OCI-LY7 (cell line): Measurements from ENCODE around the gene FHOD3. TPM values are rescaled to one million over a fixed set of nuclear protein-coding genes. Genes with fewer than 3 reads are reported as not detected.

Experiments
- BruUV-seq: library from RNA; stranded (reverse); fragments of 400-500 nt; replicated peaks from 2 replicates; lab custom pipeline; 2021; lab: Mats Ljungman, UMichigan
- CTCF ChIA-PET: fragments of 300-600 bp; sonication (Branson Sonifier 250); formaldehyde crosslinking; loops from one replicate; lab custom pipeline; 2022; ENCODE audit warnings: antibody characterized with exemption; ENCODE audit not compliant: unreplicated experiment; lab: Charles Lee
- POLR2A ChIA-PET: fragments of 300-600 bp; sonication (Branson Sonifier 250); formaldehyde crosslinking; loops from one replicate; lab custom pipeline; 2022; ENCODE audit warnings: antibody characterized with exemption; lab: Charles Lee
- DNase-seq: peaks from one replicate; pipeline ENCODE4 v3.0.0-alpha.2; 2015; ENCODE audit warnings: low spot score
- H2AFZ ChIP-seq: fragments of 200-600 bp; sonication (generic), shearing (Covaris generic); 2 replicates; pipeline ENCODE4 v1.6.1; 2014; ENCODE audit warnings: mild to moderate bottlenecking, antibody characterized with exemption, low read length, moderate library complexity
- H3K27ac ChIP-seq: fragments of 200-600 bp; sonication (generic); 2 replicates; pipeline ENCODE4 v1.5.1; 2014; ENCODE audit warnings: mixed run types, low read depth, mild to moderate bottlenecking, moderate library complexity, low read length, inconsistent platforms; ENCODE audit not compliant: poor library complexity, severe bottlenecking
- H3K36me3 ChIP-seq: fragments of 200-600 bp; sonication (generic); 2 replicates; pipeline ENCODE4 v1.6.1; 2014; ENCODE audit warnings: mild to moderate bottlenecking, antibody characterized with exemption, low read length, moderate library complexity, mixed read lengths; ENCODE audit not compliant: insufficient read depth
- H3K4me1 ChIP-seq: fragments of 200-600 bp; sonication (generic); 2 replicates; pipeline ENCODE4 v1.5.1; 2014; ENCODE audit warnings: mild to moderate bottlenecking, low read length; ENCODE audit not compliant: insufficient read depth, poor library complexity, severe bottlenecking
- H3K4me2 ChIP-seq: fragments of 200-600 bp; sonication (generic); 2 replicates; pipeline ENCODE4 v1.6.1; 2014; ENCODE audit warnings: mild to moderate bottlenecking, low read length
- H3K4me3 ChIP-seq: fragments of 200-600 bp; sonication (generic); 2 replicates; pipeline ENCODE4 v1.5.1; 2014; ENCODE audit warnings: mild to moderate bottlenecking, low read depth, low read length; ENCODE audit not compliant: poor library complexity, severe bottlenecking
- H3K79me2 ChIP-seq: fragments of 200-600 bp; sonication (generic); 2 replicates; pipeline ENCODE4 v1.6.1; 2016; ENCODE audit warnings: low read depth, mild to moderate bottlenecking, low read length, moderate library complexity, mixed read lengths; ENCODE audit not compliant: insufficient read depth
- H3K9me2 ChIP-seq: fragments of 200-600 bp; sonication (generic); 2 replicates; pipeline ENCODE4 v1.6.1; 2016; ENCODE audit warnings: mild to moderate bottlenecking, low read length, mixed read lengths; ENCODE audit not compliant: insufficient read depth
- H3K9me3 ChIP-seq: fragments of 200-600 bp; sonication (generic); 2 replicates; pipeline ENCODE4 v1.6.1; 2014; ENCODE audit warnings: mild to moderate bottlenecking, mixed run types, low read length, mixed read lengths
- H4K20me1 ChIP-seq: fragments of 200-600 bp; sonication (generic); 2 replicates; pipeline ENCODE4 v1.6.1; 2014; ENCODE audit warnings: mild to moderate bottlenecking, antibody characterized with exemption, low read length, moderate library complexity, mixed read lengths; ENCODE audit not compliant: insufficient read depth
- CTCF ChIP-seq: fragments of 200-600 bp; sonication (generic); conservative IDR thresholded peaks from 2 replicates; pipeline ENCODE4 v1.5.1; 2014; ENCODE audit warnings: mild to moderate bottlenecking, antibody characterized with exemption, low read length, moderate library complexity, mixed read lengths
- EZH2phosphoT487 ChIP-seq: fragments of 200-600 bp; sonication (generic); IDR thresholded peaks from 2 replicates; pipeline ENCODE4 v1.6.1; 2018; ENCODE audit warnings: low read depth, borderline replicate concordance, mild to moderate bottlenecking, mixed run types, antibody characterized with exemption, low read length, moderate library complexity, mixed read lengths
- intact Hi-C: fragments of 100-400 bp; cut with micrococcal nuclease; formaldehyde crosslinking; loops from one replicate; pipeline ENCODE4 v1.10.0; 2022; ENCODE audit not compliant: unreplicated experiment
- total RNA-seq, 2 experiments: library from RNA; depleted of rRNA in 1 of 2; stranded (reverse); fragments of >200 nt in 1 of 2; shearing (Covaris generic) in 1 of 2; gene quantifications; 2 replicates each; pipeline ENCODE4 v1.2.3, GENCODE V29; 2014 to 2022

FHOD3 gene
- total RNA-seq, 2 experiments from 2014 or later: 0.06 to 2.4 TPM

- ChIA-PET POLR2A (no interaction called here), CTCF (no interaction called here)
- no TSS peak for BruUV-seq
- Histone ChIP-seq H3K9me3 (no peaks in the 10 kb centered on the region), H3K4me1 (no peaks in the 10 kb centered on the region), H3K4me3 (no peak overlapping the region), H3K27ac (no peak overlapping the region), H3K4me2 (no peak overlapping the region), H3K36me3 (no peaks in the 10 kb centered on the region), H4K20me1 (no peaks in the 10 kb centered on the region), H2AFZ (no peak overlapping the region), H3K79me2 (no peaks in the 10 kb centered on the region), H3K9me2 (no peaks in the 10 kb centered on the region)
- intact Hi-C loops: no loop called here
- no peak for DNase-seq
- TF ChIP-seq CTCF (no peak), EZH2phosphoT487 (no peak)
Measured at GRCh38 chr18:36459786-36460185, 162.3 kb downstream of the FHOD3 start.

GRCh38 chr18:36460324-36460850 is 162.9 kb downstream of the FHOD3 start:
- H3K27ac ChIP-seq: no peak overlapping the region
- no peak overlapping the region for H3K4me3 ChIP-seq
- H3K36me3 ChIP-seq: no peaks in the 10 kb centered on the region
- H2AFZ ChIP-seq: no peak overlapping the region
- no peak for TF ChIP-seq EZH2phosphoT487
- TF ChIP-seq CTCF: no peak
- no peaks in the 10 kb centered on the region for H3K79me2 ChIP-seq
- no peaks in the 10 kb centered on the region for H3K9me3 ChIP-seq
- no TSS peak for BruUV-seq
- intact Hi-C loops: no loop called here
- no peaks in the 10 kb centered on the region for H4K20me1 ChIP-seq
- H3K4me1 ChIP-seq: no peaks in the 10 kb centered on the region
- H3K9me2 ChIP-seq: no peaks in the 10 kb centered on the region
- POLR2A ChIA-PET: no interaction called here
- DNase-seq: no peak
- CTCF ChIA-PET: no interaction called here
- H3K4me2 ChIP-seq: no peak overlapping the region

GRCh38 chr18:36460854-36461253 is 163.3 kb downstream of the FHOD3 start:
- POLR2A ChIA-PET: no interaction called here
- Histone ChIP-seq H3K4me1 (no peaks in the 10 kb centered on the region), H3K4me2 (no peak overlapping the region), H3K79me2 (no peaks in the 10 kb centered on the region), H3K9me3 (no peaks in the 10 kb centered on the region), H4K20me1 (no peaks in the 10 kb centered on the region), H3K9me2 (no peaks in the 10 kb centered on the region), H3K27ac (no peak overlapping the region), H3K4me3 (no peak overlapping the region), H2AFZ (no peak overlapping the region), H3K36me3 (no peaks in the 10 kb centered on the region)
- CTCF ChIA-PET: no interaction called here
- BruUV-seq: no TSS peak
- TF ChIP-seq EZH2phosphoT487 (no peak), CTCF (no peak)
- intact Hi-C loops: no loop called here
- no peak for DNase-seq
